ENCODE measurements around the gene VSNL1.

DNA sequence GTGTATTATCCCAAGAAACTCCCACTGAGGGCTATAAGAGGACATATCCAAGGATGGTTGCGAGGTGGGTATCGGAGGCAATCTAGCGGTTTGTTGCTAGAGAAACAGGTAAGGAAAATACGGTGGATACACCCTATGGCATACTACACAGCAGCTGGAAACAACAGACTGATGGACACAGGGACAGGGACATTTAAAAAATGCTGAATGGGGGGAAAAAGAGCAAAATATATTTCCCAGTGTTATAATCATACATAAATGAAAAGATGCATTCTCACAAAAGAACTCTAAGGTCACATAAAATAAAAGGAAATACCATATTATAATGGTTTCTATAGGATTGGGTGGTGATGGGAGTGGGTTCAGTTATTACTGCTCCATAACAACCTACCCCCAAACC lies 117.3 kb downstream of the VSNL1 start:
- TF ChIP-seq, protein P1, sequence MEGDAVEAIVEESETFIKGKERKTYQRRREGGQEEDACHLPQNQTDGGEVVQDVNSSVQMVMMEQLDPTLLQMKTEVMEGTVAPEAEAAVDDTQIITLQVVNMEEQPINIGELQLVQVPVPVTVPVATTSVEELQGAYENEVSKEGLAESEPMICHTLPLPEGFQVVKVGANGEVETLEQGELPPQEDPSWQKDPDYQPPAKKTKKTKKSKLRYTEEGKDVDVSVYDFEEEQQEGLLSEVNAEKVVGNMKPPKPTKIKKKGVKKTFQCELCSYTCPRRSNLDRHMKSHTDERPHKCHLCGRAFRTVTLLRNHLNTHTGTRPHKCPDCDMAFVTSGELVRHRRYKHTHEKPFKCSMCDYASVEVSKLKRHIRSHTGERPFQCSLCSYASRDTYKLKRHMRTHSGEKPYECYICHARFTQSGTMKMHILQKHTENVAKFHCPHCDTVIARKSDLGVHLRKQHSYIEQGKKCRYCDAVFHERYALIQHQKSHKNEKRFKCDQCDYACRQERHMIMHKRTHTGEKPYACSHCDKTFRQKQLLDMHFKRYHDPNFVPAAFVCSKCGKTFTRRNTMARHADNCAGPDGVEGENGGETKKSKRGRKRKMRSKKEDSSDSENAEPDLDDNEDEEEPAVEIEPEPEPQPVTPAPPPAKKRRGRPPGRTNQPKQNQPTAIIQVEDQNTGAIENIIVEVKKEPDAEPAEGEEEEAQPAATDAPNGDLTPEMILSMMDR (conservative IDR thresholded peaks at IDR 0.05): no peak
- TF ChIP-seq ZFX (IDR thresholded peaks at IDR 0.05): no peak

Data from C4-2B (cell line).